ENCODE measurements around the gene GAPDH. TPM values are rescaled to one million over a fixed set of nuclear protein-coding genes. Genes with fewer than 3 reads are reported as not detected.

Gene GAPDH
- total RNA-seq, 1 donor from 2014 or later: 4,161 TPM

GRCh38 chr12:6534695-6534944 is 303 bp downstream of the GAPDH start:
- H3K4me3 ChIP-seq: peak overlapping the region; percentile 99
- H3K36me3 ChIP-seq: peaks cover 56% of the 10 kb centered on the region
- peak overlapping the region; percentile 97 for H3K27ac ChIP-seq (replicated peaks)
- no peak for TF ChIP-seq CTCF (IDR thresholded peaks at IDR 0.05; ENCODE audit: borderline replicate concordance)
- H3K9me3 ChIP-seq (replicated peaks): no peaks in the 10 kb centered on the region
- intact Hi-C loops (cut with micrococcal nuclease): no loop called here
- H3K4me1 ChIP-seq: peaks cover 77% of the 10 kb centered on the region
- DNase-seq: no peak
- no peaks in the 10 kb centered on the region for H3K27me3 ChIP-seq (ENCODE audit: low read depth)

- Histone ChIP-seq H3K27me3 (ENCODE audit: low read depth) (no peaks in the 10 kb centered on the region), H3K27ac (replicated peaks) (peak overlapping the region; percentile 97), H3K36me3 (peaks cover 55% of the 10 kb centered on the region), H3K9me3 (replicated peaks) (no peaks in the 10 kb centered on the region), H3K4me1 (peaks cover 82% of the 10 kb centered on the region), H3K4me3 (peak overlapping the region; percentile 99)
- TF ChIP-seq CTCF (IDR thresholded peaks at IDR 0.05; ENCODE audit: borderline replicate concordance): no peak
- intact Hi-C loops (cut with micrococcal nuclease): no loop called here
- peak; percentile 74 for DNase-seq
Observed at GRCh38 chr12:6534945-6535696, 804 bp downstream of the GAPDH start.

- Histone ChIP-seq H3K27ac (replicated peaks) (peak overlapping the region; percentile 97), H3K9me3 (replicated peaks) (no peaks in the 10 kb centered on the region)
- TF ChIP-seq CTCF (IDR thresholded peaks at IDR 0.05; ENCODE audit: borderline replicate concordance): no peak
Observed at GRCh38 chr12:6535697-6535946, 1.3 kb downstream of the GAPDH start.

GRCh38 chr12:6535960-6536847 is 1.9 kb downstream of the GAPDH start:
- H3K36me3 ChIP-seq: peaks cover 44% of the 10 kb centered on the region
- H3K4me1 ChIP-seq: peaks cover 92% of the 10 kb centered on the region
- peak overlapping the region; percentile 97 for H3K27ac ChIP-seq (replicated peaks)
- H3K9me3 ChIP-seq (replicated peaks): no peaks in the 10 kb centered on the region
- intact Hi-C loops (cut with micrococcal nuclease): no loop called here
- H3K27me3 ChIP-seq (ENCODE audit: low read depth): no peaks in the 10 kb centered on the region
- no peak for DNase-seq
- TF ChIP-seq CTCF (IDR thresholded peaks at IDR 0.05; ENCODE audit: borderline replicate concordance): no peak
- H3K4me3 ChIP-seq: peak overlapping the region; percentile 99

More at GRCh38 chr12:6535697-6535946, 1.3 kb downstream of the GAPDH start:
- Histone ChIP-seq H3K4me3 (peak overlapping the region; percentile 99), H3K36me3 (peaks cover 50% of the 10 kb centered on the region), H3K4me1 (peaks cover 87% of the 10 kb centered on the region), H3K27me3 (ENCODE audit: low read depth) (no peaks in the 10 kb centered on the region)
- intact Hi-C loops (cut with micrococcal nuclease): no loop called here
- no peak for DNase-seq

GRCh38 chr12:6536894-6537579 is 2.7 kb downstream of the GAPDH start:
- H3K4me3 ChIP-seq: peak overlapping the region; percentile 99
- intact Hi-C loops (cut with micrococcal nuclease): no loop called here
- no peaks in the 10 kb centered on the region for H3K9me3 ChIP-seq (replicated peaks)
- H3K27me3 ChIP-seq (ENCODE audit: low read depth): no peaks in the 10 kb centered on the region
- H3K36me3 ChIP-seq: peaks cover 40% of the 10 kb centered on the region
- no peak for TF ChIP-seq CTCF (IDR thresholded peaks at IDR 0.05; ENCODE audit: borderline replicate concordance)
- peaks cover 93% of the 10 kb centered on the region for H3K4me1 ChIP-seq
- no peak for DNase-seq
- peak overlapping the region; percentile 97 for H3K27ac ChIP-seq (replicated peaks)

All from left ventricle myocardium inferior (tissue), 1 donor.